ENCODE results near the gene IL10RB. TPM values are rescaled to one million over a fixed set of nuclear protein-coding genes. Genes with fewer than 3 reads are reported as not detected.
"Not testable (repeated sequence)": the region's sequence is repeated elsewhere in the genome, so short reads cannot be mapped to it uniquely, and the experiment has no call there.

IL10RB gene
- total RNA-seq, 1 experiment from 2014 or later = 107 TPM

- DNase-seq (ENCODE audit: low spot score) = no peak
Observed at GRCh38 chr21:33240404-33240803, 25.8 kb upstream of the IL10RB start.

DNA sequence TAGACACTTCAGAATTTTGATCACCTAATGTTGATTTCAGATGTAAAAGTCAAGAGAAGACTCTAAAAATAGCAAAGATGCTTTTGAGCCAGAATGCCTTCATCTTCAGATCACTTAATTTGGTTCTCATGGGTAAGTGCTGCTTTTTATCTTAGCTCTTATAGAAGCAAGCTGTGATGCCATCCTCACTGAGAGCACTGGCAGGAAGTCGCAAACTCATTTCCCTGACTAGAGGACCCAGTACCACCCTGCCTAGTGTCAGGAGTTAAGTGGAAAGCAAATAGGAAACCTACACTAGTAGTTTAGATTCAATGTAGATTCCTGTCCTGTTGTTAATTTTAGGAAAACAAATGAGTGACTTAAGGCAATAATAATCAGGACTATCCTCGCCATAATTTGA, 24.3 kb upstream of the IL10RB start:
- no peak for DNase-seq (ENCODE audit: low spot score)

GRCh38 chr21:33242846-33243245, 23.3 kb upstream of the IL10RB start:
- DNase-seq (ENCODE audit: low spot score) = not testable (repeated sequence)

DNA sequence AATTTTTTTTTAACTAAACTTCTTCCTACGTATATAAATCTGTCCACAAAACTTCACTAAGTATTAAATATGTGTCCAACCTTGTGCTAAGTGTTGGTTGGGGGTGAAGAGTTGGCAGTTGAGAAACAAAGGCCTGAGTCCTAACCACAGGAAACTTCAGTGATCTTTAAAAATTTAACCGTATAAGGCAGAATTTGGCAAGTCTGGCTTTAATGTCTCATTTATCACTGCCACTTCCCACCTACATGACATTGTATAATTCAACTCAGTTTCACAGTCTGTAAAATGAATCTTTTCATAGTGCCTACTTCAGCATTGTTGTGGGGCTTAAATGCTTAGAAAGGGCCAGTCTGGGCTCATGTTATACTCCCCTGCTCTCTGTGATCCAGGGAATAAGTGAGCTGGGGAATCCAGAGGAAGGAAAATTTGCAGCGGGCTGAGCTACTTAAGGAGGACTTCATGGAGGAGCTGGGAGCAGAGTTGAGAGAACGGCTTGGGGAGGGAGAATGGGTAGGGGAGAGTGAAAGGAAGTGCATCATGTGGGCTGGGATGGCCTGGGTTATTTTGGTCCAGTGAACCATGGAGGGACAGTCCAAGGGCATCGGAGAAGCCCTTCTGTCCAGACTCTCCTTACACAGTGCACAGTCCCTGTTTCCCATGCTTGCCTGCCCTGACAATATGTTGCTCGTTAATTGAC, 21.9 kb upstream of the IL10RB start:
- DNase-seq (ENCODE audit: low spot score) = no peak

DNA sequence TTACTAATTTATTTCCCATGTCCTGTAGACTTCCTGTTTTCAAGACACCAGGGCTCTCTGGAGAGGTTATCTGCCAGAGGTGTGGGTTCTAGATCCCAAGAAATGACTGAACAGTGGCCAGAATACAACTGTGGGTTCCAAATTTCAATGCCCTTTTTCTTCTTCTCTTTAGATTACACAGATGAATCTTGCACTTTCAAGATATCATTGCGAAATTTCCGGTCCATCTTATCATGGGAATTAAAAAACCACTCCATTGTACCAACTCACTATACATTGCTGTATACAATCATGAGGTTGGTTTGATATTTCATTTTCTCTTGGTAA, 21.4 kb upstream of the IL10RB start:
- DNase-seq (ENCODE audit: low spot score) = no peak

GRCh38 chr21:33245289-33245918, 20.8 kb upstream of the IL10RB start:
- DNase-seq (ENCODE audit: low spot score) = no peak

GRCh38 chr21:33246506-33246905, 19.7 kb upstream of the IL10RB start:
- no peak for DNase-seq (ENCODE audit: low spot score)

GRCh38 chr21:33246963-33247362, 19.2 kb upstream of the IL10RB start:
- no peak for DNase-seq (ENCODE audit: low spot score)

- no peak for DNase-seq (ENCODE audit: low spot score)
Observed at GRCh38 chr21:33247599-33247998, 18.6 kb upstream of the IL10RB start.

DNA sequence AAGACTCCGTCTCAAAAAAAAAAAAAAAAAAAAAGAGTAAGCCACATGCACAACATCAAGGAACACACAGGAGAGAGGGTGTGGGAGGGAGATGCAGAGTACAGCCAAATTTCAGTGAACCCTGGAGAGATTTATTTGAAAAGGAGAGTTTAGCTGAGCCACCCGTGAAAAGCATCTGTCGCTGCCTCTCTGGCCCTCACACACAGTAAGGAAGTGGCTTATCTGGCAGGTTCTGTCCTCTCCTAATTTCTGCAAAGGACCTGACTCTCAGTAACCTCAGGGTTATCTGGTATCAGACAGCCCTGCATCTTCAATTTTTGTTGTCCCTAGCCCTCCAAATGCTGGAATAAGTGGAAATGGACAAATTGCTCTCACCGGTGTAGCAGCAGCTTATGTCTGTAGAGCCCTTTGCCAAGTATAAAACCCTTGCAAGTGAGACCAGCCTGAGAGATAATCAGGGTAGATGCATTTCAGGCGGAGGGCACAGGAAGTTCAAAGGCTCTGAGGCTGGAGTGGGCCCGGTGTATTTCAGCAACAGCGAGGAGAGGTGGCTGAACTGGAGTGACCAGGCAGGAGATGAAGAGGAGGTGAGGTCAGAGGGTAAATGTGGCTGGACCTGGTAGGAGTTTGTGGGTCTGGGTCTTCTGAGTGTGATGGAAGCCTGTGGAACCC, 16.7 kb upstream of the IL10RB start:
- DNase-seq (ENCODE audit: low spot score) = no peak

- no peak for DNase-seq (ENCODE audit: low spot score)
Observed at GRCh38 chr21:33251119-33251518, 15.0 kb upstream of the IL10RB start.

DNA sequence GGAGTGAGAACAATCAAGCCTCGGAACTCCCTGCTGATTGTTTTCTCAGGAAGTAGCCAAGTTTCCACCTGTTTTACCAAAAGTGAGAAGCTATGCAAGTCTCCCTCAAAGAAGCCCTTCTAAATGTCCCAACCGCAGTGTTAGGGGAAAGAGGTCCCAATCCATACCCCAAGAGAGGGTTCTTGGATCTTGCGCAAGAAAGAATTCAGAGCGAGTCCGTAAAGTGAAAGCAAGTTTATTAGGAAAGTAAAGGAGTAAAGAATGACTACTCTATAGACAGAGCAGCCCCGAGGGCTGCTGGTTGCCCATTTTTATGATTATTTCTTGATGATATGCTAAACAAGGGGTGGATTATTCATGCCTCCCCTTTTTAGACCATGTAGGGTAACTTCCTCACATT, 12.8 kb upstream of the IL10RB start:
- not testable (repeated sequence) for DNase-seq (ENCODE audit: low spot score)

GRCh38 chr21:33254766-33255165, 11.4 kb upstream of the IL10RB start:
- no peak for DNase-seq (ENCODE audit: low spot score)

GRCh38 chr21:33255404-33255803, 10.8 kb upstream of the IL10RB start:
- no peak for DNase-seq (ENCODE audit: low spot score)

DNA sequence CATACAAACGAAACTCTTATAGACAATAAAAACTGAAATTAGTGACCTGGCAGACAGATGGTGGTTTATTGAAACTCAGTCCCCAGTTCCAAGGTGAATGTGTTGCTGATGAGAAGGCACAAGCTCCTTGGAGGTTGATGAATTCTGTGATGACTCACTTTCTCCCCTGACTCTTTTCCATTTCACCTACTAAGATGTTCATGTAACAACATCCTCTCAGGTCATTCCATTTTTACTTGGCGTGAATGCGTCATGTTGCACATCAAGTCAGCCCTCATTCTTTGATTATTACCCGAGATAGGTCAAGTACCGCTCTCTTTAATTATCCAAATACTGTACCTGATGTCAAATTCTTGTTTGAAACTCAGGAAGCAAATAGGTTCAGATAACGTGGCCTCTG, 10.1 kb upstream of the IL10RB start:
- DNase-seq (ENCODE audit: low spot score) = no peak

GRCh38 chr21:33257094-33257803, 8.9 kb upstream of the IL10RB start:
- DNase-seq (ENCODE audit: low spot score) = no peak

- no peak for DNase-seq (ENCODE audit: low spot score)
Observed at GRCh38 chr21:33258475-33258874, 7.7 kb upstream of the IL10RB start.

DNA sequence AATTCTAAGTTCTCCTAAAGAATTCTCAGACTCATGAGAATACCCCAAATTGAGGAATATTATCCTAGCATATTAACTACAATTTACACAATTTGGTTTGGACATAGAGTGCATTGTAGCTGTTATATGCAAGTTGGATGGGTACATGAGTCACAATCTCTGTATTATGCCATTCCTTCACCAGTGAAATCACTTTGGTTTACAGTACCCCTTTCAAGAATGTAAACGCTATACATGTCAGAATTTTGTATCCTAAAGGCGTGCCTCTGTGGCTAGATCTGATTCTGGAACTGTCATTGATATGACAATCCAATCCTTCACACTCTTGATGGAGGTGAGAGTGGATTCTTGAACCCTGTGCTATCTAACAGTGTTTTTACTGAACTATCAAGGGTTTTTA, 6.7 kb upstream of the IL10RB start:
- DNase-seq (ENCODE audit: low spot score) = no peak

DNA sequence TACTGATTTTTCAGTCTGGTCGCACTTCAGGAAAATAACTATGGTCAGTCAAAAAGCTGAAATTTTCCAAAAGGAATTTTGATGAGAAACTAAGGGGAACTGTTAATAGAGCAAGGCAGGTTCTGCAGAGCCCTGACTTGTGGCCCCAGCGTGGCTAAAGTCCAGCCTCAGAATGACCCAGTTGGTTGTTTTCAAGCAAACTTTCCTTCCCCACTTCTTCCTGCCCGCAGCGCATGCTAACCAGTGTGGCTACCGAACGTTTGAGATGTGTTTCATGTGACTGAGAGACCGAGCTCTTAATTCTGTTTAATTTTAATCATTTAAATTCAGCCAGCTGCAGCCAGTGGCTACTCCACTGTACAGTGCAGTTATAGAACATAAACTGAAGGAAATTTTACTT, 6.2 kb upstream of the IL10RB start:
- no peak for DNase-seq (ENCODE audit: low spot score)

DNA sequence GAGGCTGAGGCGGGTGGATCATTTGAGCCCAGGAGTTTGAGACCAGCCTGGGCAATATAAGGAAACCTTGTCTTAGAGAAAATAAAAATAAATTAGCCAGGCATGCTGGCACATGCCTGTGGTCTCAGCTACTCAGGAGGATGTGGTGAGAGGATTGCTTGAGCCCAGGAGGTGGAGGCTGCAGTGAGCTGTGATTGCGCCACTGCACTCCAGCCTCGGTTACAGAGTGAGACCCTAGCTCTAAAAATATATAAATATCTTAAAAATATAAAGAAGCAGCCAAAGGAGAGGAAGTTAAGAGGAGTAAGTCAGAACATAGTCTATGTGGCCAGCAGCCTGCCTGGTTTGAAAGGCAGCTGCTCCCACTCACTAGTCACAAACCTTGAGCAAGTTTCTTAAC, 4.5 kb upstream of the IL10RB start:
- DNase-seq (ENCODE audit: low spot score) = peak; percentile 66

GRCh38 chr21:33262921-33263320, 3.2 kb upstream of the IL10RB start:
- DNase-seq (ENCODE audit: low spot score) = no peak

GRCh38 chr21:33264561-33264960, 1.6 kb upstream of the IL10RB start:
- no peak for DNase-seq (ENCODE audit: low spot score)

DNA sequence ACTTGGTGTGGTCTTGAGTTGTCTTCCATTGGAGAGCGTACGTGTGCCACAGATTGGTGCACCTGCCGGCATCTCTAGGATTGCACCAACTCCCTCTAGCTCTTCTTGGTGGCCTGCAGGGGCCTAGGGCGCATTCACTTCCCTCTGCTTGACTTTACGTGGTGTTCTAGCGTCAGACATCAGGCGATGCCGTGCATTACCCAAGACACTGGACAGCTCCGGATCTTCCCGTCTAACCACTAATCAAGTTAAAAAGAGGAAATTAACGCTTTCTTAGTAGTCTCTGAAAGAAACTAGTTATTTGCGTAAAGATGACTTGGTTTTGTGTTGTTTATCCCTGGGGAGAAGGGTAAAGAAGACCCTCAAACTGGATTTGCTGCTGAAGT, 510 bp upstream of the IL10RB start:
- DNase-seq (ENCODE audit: low spot score) = no peak
